ENCODE results near the gene XPR1.

Gene XPR1

DNA sequence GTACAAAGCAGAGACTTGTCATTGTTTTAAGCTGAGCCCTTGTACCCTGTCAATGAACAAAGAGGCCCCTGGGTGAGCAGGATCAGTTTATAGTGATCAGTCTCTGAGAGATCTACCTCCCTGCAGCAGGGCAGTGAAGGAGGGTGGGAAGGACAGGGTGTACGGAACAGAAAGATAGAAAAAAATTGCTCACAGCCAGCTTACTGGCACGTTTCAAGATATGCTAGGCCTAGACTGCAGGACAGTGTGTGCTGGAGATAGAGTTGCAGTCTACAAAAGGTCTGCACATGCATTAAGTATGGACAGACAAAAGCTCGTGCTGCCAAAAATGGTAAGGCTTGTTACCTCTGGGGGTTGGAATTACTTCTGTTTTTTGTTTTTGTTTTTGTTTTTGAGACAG, 38.4 kb upstream of the XPR1 start:
- peaks cover 33% of the 10 kb centered on the region for H3K4me1 Mint-ChIP-seq
- peaks cover 9% of the 10 kb centered on the region for H3K27me3 Mint-ChIP-seq (ENCODE audit: low read depth, poor library complexity)
- H3K27ac Mint-ChIP-seq = no peak overlapping the region
- H3K9me3 Mint-ChIP-seq = peaks cover 6% of the 10 kb centered on the region
- no peak overlapping the region for H3K4me3 Mint-ChIP-seq
- TF ChIP-seq, protein P1, sequence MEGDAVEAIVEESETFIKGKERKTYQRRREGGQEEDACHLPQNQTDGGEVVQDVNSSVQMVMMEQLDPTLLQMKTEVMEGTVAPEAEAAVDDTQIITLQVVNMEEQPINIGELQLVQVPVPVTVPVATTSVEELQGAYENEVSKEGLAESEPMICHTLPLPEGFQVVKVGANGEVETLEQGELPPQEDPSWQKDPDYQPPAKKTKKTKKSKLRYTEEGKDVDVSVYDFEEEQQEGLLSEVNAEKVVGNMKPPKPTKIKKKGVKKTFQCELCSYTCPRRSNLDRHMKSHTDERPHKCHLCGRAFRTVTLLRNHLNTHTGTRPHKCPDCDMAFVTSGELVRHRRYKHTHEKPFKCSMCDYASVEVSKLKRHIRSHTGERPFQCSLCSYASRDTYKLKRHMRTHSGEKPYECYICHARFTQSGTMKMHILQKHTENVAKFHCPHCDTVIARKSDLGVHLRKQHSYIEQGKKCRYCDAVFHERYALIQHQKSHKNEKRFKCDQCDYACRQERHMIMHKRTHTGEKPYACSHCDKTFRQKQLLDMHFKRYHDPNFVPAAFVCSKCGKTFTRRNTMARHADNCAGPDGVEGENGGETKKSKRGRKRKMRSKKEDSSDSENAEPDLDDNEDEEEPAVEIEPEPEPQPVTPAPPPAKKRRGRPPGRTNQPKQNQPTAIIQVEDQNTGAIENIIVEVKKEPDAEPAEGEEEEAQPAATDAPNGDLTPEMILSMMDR (IDR thresholded peaks at IDR 0.05) = no peak
- H3K36me3 Mint-ChIP-seq (ENCODE audit: low read depth) = no peaks in the 10 kb centered on the region
- no peak for DNase-seq

DNA sequence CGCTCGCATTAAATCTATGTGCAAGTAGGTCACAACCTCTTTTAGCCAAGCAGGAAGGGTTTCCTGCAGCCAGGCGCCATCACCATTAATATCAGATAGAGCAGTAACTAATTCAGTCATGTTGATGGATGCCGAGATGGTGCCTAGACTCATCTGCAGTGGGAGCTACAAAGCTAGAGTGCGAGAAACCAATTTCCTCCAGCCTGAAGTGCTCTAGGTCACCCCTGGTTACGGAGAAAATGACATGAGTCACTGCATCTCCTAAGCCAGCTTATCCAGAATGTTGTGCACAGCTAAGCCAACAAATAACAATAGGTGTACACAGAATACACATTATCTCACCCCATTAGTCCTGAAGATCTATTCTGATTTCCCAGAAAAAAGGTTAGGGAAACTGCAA, 37.1 kb upstream of the XPR1 start:
- Mint-ChIP-seq H3K27ac (no peak overlapping the region), H3K36me3 (ENCODE audit: low read depth) (no peaks in the 10 kb centered on the region), H3K27me3 (ENCODE audit: low read depth, poor library complexity) (peaks cover 9% of the 10 kb centered on the region), H3K4me1 (peaks cover 42% of the 10 kb centered on the region), H3K9me3 (peaks cover 2% of the 10 kb centered on the region), H3K4me3 (no peak overlapping the region)
- no peak for DNase-seq
- TF ChIP-seq, protein P1 (IDR thresholded peaks at IDR 0.05) = no peak

GRCh38 chr1:180595966-180596365, 35.9 kb upstream of the XPR1 start:
- Mint-ChIP-seq H3K4me3 (no peak overlapping the region), H3K36me3 (ENCODE audit: low read depth) (no peaks in the 10 kb centered on the region), H3K27ac (no peak overlapping the region), H3K4me1 (peaks cover 42% of the 10 kb centered on the region), H3K27me3 (ENCODE audit: low read depth, poor library complexity) (peaks cover 13% of the 10 kb centered on the region), H3K9me3 (no peaks in the 10 kb centered on the region)
- TF ChIP-seq, protein P1 (IDR thresholded peaks at IDR 0.05) = no peak
- no peak for DNase-seq

- Mint-ChIP-seq H3K9me3 (no peaks in the 10 kb centered on the region), H3K4me1 (peaks cover 42% of the 10 kb centered on the region), H3K27me3 (ENCODE audit: low read depth, poor library complexity) (peaks cover 13% of the 10 kb centered on the region), H3K36me3 (ENCODE audit: low read depth) (no peaks in the 10 kb centered on the region), H3K4me3 (no peak overlapping the region), H3K27ac (no peak overlapping the region)
- DNase-seq = no peak
- TF ChIP-seq, protein P1 (IDR thresholded peaks at IDR 0.05) = no peak
These were observed 34.3 kb upstream of the XPR1 start for GRCh38 chr1:180597520-180597919.

DNA sequence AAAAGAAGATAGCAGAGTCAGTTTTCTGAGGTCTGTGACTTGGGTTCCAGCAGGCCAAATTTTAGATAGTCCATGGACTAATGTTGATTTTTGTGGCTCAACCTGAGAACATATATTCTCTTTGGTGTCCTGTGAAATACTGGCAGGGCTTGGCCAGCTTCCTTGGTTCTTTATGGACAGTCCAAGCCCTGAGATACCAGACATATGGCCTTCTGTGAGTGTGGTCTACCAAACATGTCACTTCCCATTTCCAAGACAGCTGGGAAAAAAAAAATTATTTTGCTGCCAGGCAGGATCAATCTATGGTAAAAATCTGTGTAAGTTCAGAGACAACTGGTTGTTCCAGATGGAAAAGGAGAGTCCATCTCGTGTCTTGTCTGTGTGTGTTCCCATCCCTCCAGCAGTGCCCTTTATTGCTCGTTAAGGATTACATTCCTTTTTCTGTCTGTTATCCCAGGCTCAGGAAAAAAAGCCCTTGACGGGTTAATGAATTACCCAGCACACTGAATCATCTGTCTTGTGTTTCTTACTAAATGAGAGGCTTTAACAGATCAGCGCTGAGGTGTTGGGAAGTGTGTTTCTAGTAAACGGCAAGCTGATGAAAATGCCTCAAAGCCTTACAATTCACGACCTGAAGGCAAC, 33.4 kb upstream of the XPR1 start:
- no peaks in the 10 kb centered on the region for H3K9me3 Mint-ChIP-seq

More for the DNA sequence above, 33.4 kb upstream of the XPR1 start:
- H3K36me3 Mint-ChIP-seq (ENCODE audit: low read depth) = no peaks in the 10 kb centered on the region
- TF ChIP-seq, protein P1 (IDR thresholded peaks at IDR 0.05) = no peak
- H3K27ac Mint-ChIP-seq = peak overlapping the region; percentile 24
- H3K4me3 Mint-ChIP-seq = peak overlapping the region; percentile 30
- DNase-seq = no peak
- H3K27me3 Mint-ChIP-seq (ENCODE audit: low read depth, poor library complexity) = peaks cover 13% of the 10 kb centered on the region
- peaks cover 39% of the 10 kb centered on the region for H3K4me1 Mint-ChIP-seq
